Activated T-cell treated with anti-CD3 and anti-CD28 coated beads for 48 hours (primary cell): ENCODE measurements around the gene CCNYL1.

Experiments
- DNase-seq: peaks from one replicate; pipeline ENCODE4 v3.0.0-alpha.2; 2020; ENCODE audit warnings: low read depth

Gene CCNYL1

GRCh38 chr2:207791579-207792243 lies 80.3 kb downstream of the CCNYL1 start:
- DNase-seq, result no peak

DNA sequence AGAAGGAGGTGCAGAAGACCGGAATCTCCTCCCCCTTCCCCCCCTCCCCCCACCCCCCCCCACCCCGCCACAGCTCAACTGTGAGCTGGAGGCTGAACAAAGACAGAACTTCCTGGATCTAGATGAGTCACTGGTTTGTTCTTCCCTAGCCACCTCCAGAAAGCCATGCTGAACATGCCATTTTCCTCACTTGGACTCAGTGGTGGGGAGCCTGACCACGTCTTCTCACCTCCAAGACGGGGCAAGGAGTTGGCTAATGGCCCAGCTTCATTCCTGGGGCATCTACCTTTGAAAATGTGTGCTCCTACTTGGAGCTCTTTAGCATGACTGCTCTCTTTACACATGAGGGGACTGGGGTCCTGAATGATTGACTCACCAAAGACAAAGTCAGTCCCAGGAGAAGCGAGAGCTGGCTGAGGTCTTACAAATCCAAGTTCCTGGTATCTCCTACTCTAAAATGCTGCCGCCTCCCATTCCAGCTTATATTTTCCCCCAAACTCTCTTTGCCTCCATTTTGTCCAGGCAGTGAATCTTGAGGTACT lies 80.9 kb downstream of the CCNYL1 start:
- DNase-seq, result no peak

GRCh38 chr2:207796585-207797350 lies 85.3 kb downstream of the CCNYL1 start:
- no peak for DNase-seq

- no peak for DNase-seq
These were observed 89.8 kb downstream of the CCNYL1 start for GRCh38 chr2:207801259-207801658.

DNA sequence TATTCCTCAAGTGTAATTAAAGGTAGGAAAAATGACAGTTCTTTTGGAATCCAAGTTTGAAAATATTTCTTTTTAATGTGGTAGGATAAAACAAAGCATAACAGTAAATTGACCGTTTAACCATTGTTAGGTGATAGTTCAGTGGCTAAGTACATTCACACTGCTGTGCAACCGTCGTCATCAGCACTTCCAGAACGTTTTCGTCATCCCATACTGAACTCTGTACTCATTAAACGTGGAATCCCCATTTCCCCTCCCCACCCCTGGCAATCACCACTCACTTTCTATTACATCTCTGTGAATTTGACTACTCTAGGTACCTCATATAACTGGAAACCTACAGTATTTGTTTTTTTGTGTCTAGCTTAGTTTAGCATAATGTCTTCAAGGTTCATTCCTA lies 91.2 kb downstream of the CCNYL1 start:
- DNase-seq, result no peak
